ENCODE data around the gene TMEM86B.

The TMEM86B gene

DNA sequence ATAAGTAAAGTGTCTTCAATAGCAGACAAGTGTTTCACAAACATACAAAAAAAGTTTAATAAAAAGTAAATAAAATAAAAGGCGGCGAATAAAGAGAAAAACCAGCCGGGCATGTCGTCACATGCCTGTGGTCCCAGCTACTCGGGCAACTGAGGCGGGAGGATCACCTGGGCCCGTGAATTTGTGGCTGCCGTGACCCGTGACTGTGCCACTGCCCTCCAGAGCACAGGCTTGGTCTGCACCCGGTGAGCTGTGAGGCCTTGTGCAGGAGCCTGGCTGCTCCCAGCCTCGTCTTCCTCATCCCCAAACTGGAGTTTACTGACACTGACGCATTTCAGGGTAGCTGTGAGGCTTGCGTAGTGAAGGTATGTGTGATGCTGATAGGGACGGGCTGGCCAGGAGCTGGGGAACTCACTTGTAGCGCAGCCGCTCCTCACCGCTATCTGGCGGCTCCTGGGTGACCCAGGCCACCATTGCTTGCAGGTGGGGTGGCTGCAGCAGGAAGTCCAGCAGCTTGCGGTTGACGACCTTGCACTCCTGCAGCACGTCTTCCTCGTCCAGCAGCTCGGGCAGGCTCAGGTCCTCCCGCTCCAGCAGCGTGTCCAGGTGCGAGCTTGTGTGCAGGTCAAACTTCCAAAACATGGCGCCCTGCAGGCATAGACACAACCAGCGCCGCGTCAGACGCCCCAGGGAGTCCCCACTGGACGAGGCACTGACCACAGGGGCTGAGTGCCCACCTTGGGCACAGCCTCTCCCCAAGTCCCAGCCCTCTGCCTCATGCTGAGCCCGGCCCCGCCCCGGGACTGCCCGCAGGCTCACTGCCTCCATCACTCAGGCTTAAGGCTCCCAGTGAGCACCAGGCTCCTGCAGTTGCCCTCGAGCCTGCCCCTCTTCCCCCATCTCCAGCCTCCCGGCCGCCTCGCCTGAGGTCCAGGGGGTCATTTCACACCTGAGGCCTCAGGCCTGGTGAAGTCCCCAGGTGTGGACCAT, 18.2 kb upstream of the TMEM86B start:
- no peak overlapping the region for H3K4me3 ChIP-seq (ENCODE audit: low read depth, low read length)
- TF ChIP-seq, protein P1, sequence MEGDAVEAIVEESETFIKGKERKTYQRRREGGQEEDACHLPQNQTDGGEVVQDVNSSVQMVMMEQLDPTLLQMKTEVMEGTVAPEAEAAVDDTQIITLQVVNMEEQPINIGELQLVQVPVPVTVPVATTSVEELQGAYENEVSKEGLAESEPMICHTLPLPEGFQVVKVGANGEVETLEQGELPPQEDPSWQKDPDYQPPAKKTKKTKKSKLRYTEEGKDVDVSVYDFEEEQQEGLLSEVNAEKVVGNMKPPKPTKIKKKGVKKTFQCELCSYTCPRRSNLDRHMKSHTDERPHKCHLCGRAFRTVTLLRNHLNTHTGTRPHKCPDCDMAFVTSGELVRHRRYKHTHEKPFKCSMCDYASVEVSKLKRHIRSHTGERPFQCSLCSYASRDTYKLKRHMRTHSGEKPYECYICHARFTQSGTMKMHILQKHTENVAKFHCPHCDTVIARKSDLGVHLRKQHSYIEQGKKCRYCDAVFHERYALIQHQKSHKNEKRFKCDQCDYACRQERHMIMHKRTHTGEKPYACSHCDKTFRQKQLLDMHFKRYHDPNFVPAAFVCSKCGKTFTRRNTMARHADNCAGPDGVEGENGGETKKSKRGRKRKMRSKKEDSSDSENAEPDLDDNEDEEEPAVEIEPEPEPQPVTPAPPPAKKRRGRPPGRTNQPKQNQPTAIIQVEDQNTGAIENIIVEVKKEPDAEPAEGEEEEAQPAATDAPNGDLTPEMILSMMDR (IDR thresholded peaks at IDR 0.05; ENCODE audit: borderline replicate concordance, insufficient read depth, low read depth, low read length): no peak

DNA sequence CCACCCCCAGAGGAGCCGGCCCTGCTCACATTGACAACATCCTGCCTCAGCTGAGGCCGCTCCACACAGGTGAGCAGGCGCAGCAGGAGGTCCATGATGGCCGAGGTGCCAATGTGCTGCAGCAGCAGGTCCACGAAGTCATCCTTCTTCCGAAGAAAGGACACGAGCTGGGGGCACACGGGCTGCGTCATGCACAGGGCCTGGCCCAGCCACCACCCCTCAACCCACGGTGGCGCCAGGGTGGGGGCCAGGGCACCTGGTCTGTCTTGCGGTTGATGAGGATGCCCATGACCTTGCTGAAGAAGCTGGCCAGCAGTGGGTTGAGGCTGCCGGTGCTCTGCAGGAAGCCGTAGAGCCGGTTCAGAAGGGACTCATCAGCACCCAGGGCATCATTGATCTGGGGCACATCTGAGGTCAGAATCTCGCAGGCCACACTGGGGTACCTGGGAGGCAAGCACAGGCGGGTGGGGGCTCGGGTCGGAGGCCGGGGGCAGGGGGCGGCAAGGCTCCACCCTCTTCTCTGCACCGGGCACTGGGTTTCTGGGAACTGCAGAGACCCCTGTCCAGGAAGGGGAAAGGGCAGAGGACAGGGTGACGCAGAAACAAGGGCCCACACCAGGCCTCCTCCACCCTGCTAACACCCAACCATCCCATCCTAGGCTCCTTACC, 16.8 kb upstream of the TMEM86B start:
- H3K4me3 ChIP-seq (ENCODE audit: low read depth, low read length): no peak overlapping the region
- TF ChIP-seq, protein P1 (IDR thresholded peaks at IDR 0.05; ENCODE audit: borderline replicate concordance, insufficient read depth, low read depth, low read length): no peak

DNA sequence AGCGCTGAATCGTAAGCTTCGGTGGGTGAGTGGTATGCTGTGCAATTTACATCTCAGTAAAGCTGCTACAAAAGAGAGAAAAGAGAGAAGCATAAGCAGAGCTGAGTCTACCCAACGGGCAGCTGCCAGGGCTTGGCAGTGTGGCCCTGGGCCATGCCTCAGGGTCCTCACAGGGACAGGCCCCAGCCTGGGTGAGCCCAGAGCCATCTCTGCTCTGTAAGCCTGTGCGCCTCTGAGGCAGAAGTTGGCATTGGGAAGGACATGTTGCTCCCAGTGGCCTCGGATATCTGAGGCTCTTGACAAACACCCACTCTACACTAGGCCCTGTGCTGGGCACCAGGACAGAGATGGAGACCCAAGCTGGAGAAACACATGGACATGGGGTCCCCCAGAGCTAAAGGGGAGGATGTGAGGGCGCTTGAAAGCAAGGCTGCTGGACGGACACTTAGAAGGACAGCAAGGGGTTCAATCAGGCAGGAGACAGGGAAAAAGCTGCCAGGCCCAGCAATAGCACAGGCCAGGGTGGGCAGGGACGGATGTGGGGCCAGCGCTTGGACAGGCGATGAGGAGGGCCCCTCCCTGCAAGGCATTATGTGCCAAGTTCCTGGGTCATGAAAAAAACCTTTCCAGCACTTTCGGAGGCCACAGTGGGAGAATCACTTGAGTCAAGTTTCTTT, 15.6 kb upstream of the TMEM86B start:
- TF ChIP-seq, protein P1 (IDR thresholded peaks at IDR 0.05; ENCODE audit: borderline replicate concordance, insufficient read depth, low read depth, low read length): no peak
- H3K4me3 ChIP-seq (ENCODE audit: low read depth, low read length): no peak overlapping the region

DNA sequence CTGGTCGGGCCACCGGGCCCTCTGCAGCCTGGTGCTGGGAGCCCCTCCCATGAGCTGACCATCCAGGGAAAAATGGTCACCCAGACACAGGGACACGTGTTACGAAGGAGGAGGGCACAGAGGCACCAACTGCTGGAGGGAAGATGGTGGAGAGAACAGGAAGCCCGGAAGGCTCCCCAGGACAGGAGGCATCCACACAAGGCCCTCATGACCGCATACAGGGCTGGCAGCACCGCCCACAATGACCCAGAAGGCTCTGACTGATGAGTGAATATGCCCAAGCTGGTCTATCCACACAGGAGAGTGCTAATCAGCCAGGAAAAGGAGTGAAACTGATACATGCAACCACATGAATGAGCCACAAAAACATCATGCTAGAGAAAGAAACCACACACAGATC, 14.0 kb upstream of the TMEM86B start:
- TF ChIP-seq, protein P1 (IDR thresholded peaks at IDR 0.05; ENCODE audit: borderline replicate concordance, insufficient read depth, low read depth, low read length): no peak
- H3K4me3 ChIP-seq (ENCODE audit: low read depth, low read length): no peak overlapping the region

DNA sequence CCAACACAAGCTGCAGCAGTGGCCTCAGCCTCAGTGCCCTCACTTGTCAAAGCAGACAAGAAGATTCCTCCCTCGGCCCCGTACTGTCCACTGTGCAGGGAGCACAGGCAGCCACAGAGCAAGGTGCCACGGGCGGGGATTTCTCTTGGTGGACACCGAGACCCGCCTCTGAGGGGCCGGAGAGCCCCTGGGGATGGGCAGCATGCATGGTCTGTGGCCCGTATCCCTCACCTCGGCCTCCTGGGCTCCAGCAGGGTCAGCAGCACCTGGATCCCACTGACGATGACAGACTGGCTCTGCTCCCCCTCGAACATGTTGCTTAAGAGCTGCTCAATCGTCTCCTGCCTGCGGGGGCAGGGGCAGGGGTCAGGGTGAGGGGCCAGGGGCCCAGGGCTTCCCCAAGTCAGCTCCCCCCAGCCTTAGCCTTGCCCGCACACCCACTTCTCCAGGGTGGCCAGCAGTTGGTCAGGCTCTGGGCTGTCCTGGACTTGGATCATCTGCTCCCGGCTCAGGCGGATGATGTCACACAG, 13.4 kb upstream of the TMEM86B start:
- H3K4me3 ChIP-seq (ENCODE audit: low read depth, low read length): no peak overlapping the region
- TF ChIP-seq, protein P1 (IDR thresholded peaks at IDR 0.05; ENCODE audit: borderline replicate concordance, insufficient read depth, low read depth, low read length): no peak

DNA sequence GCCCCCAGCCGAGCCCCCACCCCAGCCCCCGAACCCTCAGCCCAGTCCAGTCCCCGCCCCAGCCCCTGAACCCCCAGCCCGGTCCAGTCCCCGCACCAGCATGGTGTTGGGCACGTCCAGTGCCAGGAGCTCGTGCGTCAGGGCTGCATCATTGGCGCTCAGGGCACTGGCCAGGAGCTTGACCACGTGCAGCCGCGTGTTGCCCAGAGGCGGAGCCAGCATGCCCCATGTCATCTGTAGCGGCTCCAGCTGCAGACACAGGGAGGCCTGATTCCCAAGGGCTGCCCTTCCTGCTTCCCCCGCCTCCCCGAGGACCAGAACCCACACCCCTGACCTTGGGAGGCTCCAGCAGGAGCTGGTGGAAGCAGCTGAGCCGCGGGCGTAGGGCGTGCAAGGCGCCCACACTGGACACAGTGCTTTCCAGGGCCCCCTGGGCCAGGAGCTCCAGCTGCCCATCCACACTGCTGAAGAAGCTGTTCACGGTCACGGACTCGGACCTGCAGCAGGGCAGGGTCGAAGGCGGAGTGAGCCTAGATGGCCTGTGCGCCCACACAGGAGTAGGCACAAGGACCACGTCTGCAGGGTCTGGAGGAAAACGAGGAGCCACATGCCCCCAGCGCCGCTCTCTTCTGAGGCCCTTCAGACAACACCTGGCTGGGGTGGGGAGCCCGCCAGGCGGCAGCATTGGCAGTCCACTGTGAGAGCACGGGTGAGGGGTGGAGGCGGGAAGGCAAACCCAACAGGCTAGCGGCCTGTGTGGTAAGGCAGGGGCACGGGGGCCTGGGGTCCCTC, 12.8 kb upstream of the TMEM86B start:
- no peak overlapping the region for H3K4me3 ChIP-seq (ENCODE audit: low read depth, low read length)
- TF ChIP-seq, protein P1 (IDR thresholded peaks at IDR 0.05; ENCODE audit: borderline replicate concordance, insufficient read depth, low read depth, low read length): no peak

All from GM12875 (cell line).